AG10803 (cell line): ENCODE measurements around the gene P4HA2.

Experiments
- DNase-seq: peaks from one replicate; pipeline ENCODE4 v3.0.0; 2010; ENCODE audit warnings: low read depth
- H3K4me3 ChIP-seq: 2 replicates; pipeline ENCODE4 v1.5.1; 2011; ENCODE audit warnings: mild to moderate bottlenecking, low read length, control low read depth
- TF ChIP-seq, protein P1 (sequence below): conservative IDR thresholded peaks from 2 replicates; pipeline ENCODE4 v1.5.1; 2011; ENCODE audit warnings: mild to moderate bottlenecking, low read length, control low read depth, inconsistent platforms

Gene P4HA2

DNA sequence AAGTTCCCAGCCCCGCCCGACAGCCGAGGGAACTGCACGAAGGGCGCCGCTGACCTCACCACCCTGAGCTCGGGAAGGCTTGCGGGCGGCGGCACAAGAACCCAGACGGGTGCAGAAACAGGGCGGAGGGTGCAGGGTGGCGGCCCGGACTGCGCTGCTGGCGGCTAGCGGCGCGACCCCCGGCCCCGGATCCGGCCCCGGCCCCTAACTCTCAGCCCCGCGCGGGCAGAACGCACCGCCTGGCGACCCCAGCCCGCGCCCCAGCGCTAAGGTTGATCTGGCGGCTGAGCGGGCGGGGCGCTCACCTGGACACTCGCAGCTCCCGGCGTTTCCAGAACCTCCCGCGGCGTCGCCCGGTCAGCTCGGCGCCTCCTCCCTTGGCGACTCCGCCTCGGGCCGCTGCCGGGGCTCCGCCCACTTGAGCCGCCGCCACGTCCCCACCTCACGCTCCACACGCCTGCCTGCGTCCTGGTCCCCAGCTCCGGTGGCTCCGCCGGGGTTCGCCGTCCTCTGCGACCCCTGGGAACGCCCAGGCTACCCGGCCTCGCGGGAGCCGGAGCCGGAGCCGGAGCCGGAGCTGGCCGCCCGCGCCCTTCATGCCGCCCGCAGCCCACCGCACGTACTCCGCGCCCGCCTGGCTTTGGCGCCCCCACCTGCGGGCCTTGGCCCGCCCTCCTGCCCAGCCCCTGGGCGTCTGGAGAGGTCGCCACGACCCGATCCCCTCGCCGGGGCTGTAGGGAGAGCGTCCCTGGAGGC lies at the start of gene P4HA2:
TSS of gene P4HA2 (minus strand) at position 369 of the 756 bp plus-strand sequence. CDS start 9,227 bp downstream, outside the sequence.
- H3K4me3 ChIP-seq = peak within 1 kb of the TSS; percentile 74
- DNase-seq = peak; percentile 73
- TF ChIP-seq, protein P1, sequence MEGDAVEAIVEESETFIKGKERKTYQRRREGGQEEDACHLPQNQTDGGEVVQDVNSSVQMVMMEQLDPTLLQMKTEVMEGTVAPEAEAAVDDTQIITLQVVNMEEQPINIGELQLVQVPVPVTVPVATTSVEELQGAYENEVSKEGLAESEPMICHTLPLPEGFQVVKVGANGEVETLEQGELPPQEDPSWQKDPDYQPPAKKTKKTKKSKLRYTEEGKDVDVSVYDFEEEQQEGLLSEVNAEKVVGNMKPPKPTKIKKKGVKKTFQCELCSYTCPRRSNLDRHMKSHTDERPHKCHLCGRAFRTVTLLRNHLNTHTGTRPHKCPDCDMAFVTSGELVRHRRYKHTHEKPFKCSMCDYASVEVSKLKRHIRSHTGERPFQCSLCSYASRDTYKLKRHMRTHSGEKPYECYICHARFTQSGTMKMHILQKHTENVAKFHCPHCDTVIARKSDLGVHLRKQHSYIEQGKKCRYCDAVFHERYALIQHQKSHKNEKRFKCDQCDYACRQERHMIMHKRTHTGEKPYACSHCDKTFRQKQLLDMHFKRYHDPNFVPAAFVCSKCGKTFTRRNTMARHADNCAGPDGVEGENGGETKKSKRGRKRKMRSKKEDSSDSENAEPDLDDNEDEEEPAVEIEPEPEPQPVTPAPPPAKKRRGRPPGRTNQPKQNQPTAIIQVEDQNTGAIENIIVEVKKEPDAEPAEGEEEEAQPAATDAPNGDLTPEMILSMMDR = peak; percentile 7; the same call in 1 of the 2 replicates

DNA sequence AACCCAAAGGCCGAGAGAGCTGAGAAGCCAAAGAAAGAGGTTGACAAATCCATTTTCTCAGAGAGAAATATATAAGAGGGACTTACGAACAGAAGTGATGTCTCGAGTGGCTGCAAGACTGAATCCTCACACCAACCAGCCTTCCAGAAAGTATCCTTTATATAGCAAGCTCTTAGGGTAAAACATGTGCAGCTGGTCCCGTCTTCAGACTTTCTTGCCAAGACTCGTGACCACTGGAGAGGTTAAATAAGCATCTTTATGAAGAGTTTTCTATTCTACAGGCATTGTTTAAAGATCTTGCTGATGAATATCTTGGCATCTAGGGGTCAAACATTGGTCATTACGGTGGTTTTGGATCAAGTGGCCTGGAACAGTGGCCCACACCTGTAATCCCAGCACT lies 49.6 kb upstream of the P4HA2 start:
- TF ChIP-seq, protein P1 = no peak
- no peak for DNase-seq
- no peak overlapping the region for H3K4me3 ChIP-seq

DNA sequence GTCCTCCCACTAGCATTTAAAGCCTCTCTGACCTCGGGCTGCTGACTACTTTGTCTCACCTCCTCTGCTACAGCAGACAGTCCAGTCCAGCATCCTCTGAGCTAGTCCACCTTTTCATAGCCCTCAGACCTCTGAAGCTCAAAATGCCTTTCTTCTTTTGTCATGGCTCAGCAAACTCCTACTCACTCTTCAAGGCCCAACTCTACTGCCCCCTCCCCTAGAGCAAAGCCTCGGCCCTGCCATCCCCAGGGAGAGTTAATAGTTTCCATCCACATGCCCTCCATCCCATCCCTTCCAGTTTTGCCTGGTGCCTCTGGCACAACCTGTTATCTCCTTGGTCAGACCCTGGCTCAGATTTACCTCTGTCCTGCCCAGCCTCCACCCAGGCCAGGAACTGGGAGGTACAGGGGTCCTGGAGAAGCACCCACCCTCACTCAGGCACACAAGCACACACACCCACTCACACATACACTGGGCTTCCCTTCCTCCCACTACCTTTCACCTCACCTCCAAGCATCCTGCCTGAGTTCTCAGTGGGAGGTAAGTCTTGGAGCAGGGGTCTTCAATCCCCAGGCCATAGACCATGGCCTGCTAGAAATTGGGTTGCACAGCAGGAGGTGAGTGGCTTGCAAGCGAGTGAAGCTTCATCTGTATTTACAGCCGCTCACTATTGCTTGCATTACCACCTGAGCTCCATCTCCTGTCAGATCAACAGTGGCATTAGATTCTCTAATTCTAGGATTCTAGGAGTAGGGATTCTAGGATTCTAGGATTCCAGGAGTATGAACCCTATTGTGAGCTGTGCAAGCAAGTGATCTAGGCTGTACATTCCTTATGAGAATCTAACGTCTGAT lies 47.9 kb upstream of the P4HA2 start:
- no peak overlapping the region for H3K4me3 ChIP-seq
- TF ChIP-seq, protein P1 = no peak
- no peak for DNase-seq

DNA sequence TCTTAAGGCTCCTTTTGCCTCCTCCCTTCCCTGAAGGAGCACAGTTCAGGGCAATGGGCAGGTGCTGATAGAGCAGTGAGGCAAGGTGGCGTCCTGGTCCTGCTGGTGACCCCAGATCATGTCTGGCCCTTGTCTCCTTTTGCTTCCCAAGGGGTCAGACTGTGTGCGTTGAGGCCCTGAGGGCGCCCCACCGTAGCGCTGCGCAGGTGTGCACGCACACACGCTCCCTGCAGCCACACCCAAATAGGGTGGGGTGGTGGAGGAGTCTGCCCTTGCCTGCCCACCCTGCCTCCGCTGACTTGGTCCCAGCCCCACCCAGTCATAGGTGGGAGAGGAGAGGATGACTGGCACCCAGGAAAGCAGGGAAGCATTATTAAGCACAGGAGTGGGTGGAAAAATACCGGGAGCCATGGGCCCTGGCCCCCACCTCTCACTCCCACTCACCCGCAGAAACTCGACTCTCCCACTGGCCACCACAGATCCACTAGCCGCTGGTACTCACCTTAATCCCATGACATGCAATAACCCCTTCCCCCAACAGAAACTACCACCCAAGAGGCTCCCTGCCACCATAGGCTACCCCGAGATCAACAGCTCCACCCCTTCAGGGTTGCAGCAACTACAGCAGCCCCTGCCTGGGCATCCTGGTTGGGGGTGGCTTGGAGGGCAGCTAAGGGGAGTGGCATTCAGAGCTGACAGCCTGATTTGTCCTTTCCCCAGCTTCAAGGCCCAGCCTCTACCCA lies 46.6 kb upstream of the P4HA2 start:
- no peak overlapping the region for H3K4me3 ChIP-seq
- TF ChIP-seq, protein P1 = no peak
- no peak for DNase-seq

DNA sequence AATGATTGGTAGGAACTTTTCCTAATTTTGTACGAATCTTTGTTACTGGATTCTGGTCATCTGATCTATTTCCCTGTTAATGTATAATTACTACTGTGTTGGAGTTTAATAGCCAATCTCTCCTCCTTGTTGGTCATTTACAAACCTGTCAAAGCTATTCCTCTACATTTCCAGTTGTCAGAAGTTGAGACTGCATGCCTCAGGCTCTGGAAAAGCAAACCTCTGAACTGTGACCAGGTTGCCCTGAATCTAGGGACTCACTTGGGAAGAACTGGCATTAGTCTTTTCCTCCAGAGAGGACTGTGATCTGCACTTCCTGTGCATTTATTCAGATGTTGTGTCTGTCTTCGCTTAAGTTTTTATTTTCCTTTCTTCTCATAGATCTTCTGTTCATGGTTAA lies 46.0 kb upstream of the P4HA2 start:
- TF ChIP-seq, protein P1 = no peak
- no peak for DNase-seq
- no peak overlapping the region for H3K4me3 ChIP-seq

DNA sequence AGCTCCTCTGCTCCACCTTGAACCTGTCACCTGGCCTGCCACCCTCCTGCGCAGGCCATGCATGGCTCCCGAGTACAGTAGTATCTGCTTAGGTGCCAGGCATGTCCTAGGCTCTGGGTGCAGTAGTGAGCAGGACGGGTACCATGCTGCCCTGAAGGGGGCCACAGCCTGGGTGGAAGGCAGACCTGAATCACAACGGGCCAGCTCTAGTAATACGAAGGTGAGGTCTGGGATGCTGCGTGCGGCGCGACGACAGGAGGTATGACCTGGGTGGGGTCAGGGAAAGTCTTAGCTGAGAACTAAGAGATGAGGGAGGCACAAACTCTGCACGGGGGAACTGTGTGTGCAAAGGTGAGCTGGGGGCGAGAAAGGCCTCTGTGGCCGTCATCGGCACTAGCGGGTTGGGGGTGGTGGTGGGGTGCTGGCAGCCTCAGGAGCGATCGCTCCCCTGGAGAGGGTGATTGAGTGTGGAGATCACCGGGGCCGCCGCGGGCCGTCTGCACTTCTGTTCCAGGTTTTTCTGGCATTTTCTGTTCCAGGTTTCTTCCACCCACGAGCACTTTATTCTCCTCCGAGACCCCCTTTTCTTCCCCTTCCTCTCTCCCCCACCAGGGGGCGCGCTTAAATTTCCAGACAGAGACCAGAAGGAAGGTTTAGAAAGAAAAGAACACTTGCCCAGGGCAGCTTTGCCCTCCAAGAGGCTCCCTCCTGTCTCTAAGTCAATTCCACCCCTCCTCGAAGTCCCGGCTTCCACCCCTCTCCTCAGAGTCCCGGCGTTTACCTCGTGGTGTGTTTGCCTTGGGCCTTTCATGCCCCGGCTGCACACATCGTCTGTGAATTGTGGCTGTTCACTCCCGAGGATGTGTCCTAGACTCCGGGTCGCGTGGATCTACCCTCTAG lies 44.9 kb upstream of the P4HA2 start:
- DNase-seq = peak; percentile 38
- no peak overlapping the region for H3K4me3 ChIP-seq
- TF ChIP-seq, protein P1 = peak; percentile 80
